ENCODE measurements around the gene FAM168B.

Gene FAM168B

GRCh38 chr2:131026919-131027318, 66.3 kb downstream of the FAM168B start:
- no peak for DNase-seq (ENCODE audit: low read depth, low spot score)

- no peak for DNase-seq (ENCODE audit: low read depth, low spot score)
These were observed 69.5 kb downstream of the FAM168B start for GRCh38 chr2:131023758-131024157.

- no peak for DNase-seq (ENCODE audit: low read depth, low spot score)
These were observed 70.5 kb downstream of the FAM168B start for GRCh38 chr2:131022731-131023130.

GRCh38 chr2:131016826-131017741, 76.2 kb downstream of the FAM168B start:
- no peak for DNase-seq (ENCODE audit: low read depth, low spot score)

GRCh38 chr2:131015764-131016163, 77.5 kb downstream of the FAM168B start:
- DNase-seq (ENCODE audit: low read depth, low spot score): no peak

- DNase-seq (ENCODE audit: low read depth, low spot score): no peak
These were observed 79.1 kb downstream of the FAM168B start for GRCh38 chr2:131014141-131014540.

GRCh38 chr2:131011486-131011885, 81.8 kb downstream of the FAM168B start:
- no peak for DNase-seq (ENCODE audit: low read depth, low spot score)

- no peak for DNase-seq (ENCODE audit: low read depth, low spot score)
These were observed 82.7 kb downstream of the FAM168B start for GRCh38 chr2:131010566-131010965.

GRCh38 chr2:131009713-131010475, 83.4 kb downstream of the FAM168B start:
- DNase-seq (ENCODE audit: low read depth, low spot score): no peak

GRCh38 chr2:131008967-131009366, 84.3 kb downstream of the FAM168B start:
- DNase-seq (ENCODE audit: low read depth, low spot score): no peak

GRCh38 chr2:131006561-131006960, 86.7 kb downstream of the FAM168B start:
- DNase-seq (ENCODE audit: low read depth, low spot score): no peak

GRCh38 chr2:131005216-131005935, 87.9 kb downstream of the FAM168B start:
- DNase-seq (ENCODE audit: low read depth, low spot score): no peak

GRCh38 chr2:131004446-131005209, 88.6 kb downstream of the FAM168B start:
- no peak for DNase-seq (ENCODE audit: low read depth, low spot score)

- DNase-seq (ENCODE audit: low read depth, low spot score): no peak
These were observed 94.7 kb downstream of the FAM168B start for GRCh38 chr2:130998561-130998960.
